Mesenchymal stem cell (in vitro differentiated cells and primary cell): ENCODE data around the gene TMEM127.

Source experiments
- DNase-seq: peaks from one replicate; pipeline ENCODE4 v3.0.0-alpha.2; 2013
- H2AFZ ChIP-seq: one replicate; pipeline ENCODE4 v1.6.1; 2013; ENCODE audit warnings: low read depth, mild to moderate bottlenecking, control low read depth, inconsistent platforms, low read length, moderate library complexity
- H2AK5ac ChIP-seq: 2 replicates; pipeline ENCODE4 v1.6.1; 2013; ENCODE audit warnings: low read length, moderate library complexity, mild to moderate bottlenecking, inconsistent platforms; ENCODE audit not compliant: severe bottlenecking
- H2BK120ac ChIP-seq: one replicate; pipeline ENCODE4 v1.6.1; 2013; ENCODE audit warnings: low read depth, mild to moderate bottlenecking, inconsistent platforms, low read length, moderate library complexity
- H2BK12ac ChIP-seq, 2 experiments: one replicate each; pipeline ENCODE4 v1.6.1; 2013; ENCODE audit warnings: inconsistent platforms in 2 of 2, low read length in 2 of 2, mild to moderate bottlenecking in 2 of 2, moderate library complexity in 2 of 2, control low read depth in 1 of 2
- H2BK15ac ChIP-seq: one replicate; pipeline ENCODE4 v1.6.1; 2013; ENCODE audit warnings: mild to moderate bottlenecking, low read depth, inconsistent platforms; ENCODE audit not compliant: poor library complexity, severe bottlenecking
- H2BK5ac ChIP-seq: 2 replicates; pipeline ENCODE4 v1.6.1; 2013; ENCODE audit warnings: low read depth, mild to moderate bottlenecking, low read length, control low read depth, inconsistent platforms; ENCODE audit not compliant: poor library complexity, severe bottlenecking
- H3K14ac ChIP-seq, 2 experiments: one replicate each; pipeline ENCODE4 v1.6.1; 2013; ENCODE audit warnings: inconsistent platforms in 2 of 2, low read length in 2 of 2, control low read depth in 1 of 2, mild to moderate bottlenecking in 1 of 2, moderate library complexity in 1 of 2
- H3K18ac ChIP-seq, 2 experiments: one replicate each; pipeline ENCODE4 v1.6.1; 2013; ENCODE audit warnings: inconsistent platforms in 2 of 2, low read length in 2 of 2, control low read depth in 1 of 2, low read depth in 1 of 2, mild to moderate bottlenecking in 1 of 2
- H3K23ac ChIP-seq, 2 experiments: one replicate each; pipeline ENCODE4 v1.6.1; 2013; ENCODE audit warnings: inconsistent platforms in 2 of 2, low read length in 2 of 2, mild to moderate bottlenecking in 2 of 2, moderate library complexity in 2 of 2, control low read depth in 1 of 2
- H3K27ac ChIP-seq: 2 replicates; pipeline ENCODE4 v1.5.1; 2013; ENCODE audit warnings: mild to moderate bottlenecking, moderate library complexity, low read length, control low read depth, inconsistent platforms; ENCODE audit not compliant: poor library complexity, severe bottlenecking
- H3K27me3 ChIP-seq, 2 experiments: 2 replicates each; pipeline versions ENCODE4 v1.6.1 to v1.7.0; 2013; ENCODE audit warnings: low read length in 2 of 2, mild to moderate bottlenecking in 2 of 2, moderate library complexity in 2 of 2, control low read depth in 1 of 2, inconsistent platforms in 1 of 2; ENCODE audit not compliant: control insufficient read depth in 1 of 2, insufficient read depth in 1 of 2
- H3K36me3 ChIP-seq, 2 experiments: 2 replicates each; pipeline versions ENCODE4 v1.6.1 to v1.7.0; 2013; ENCODE audit warnings: low read length in 2 of 2, control low read depth in 1 of 2, inconsistent platforms in 1 of 2, low read depth in 1 of 2, mild to moderate bottlenecking in 1 of 2; ENCODE audit not compliant: insufficient read depth in 2 of 2, control insufficient read depth in 1 of 2
- H3K4ac ChIP-seq, 2 experiments: one replicate each; pipeline ENCODE4 v1.6.1; 2013; ENCODE audit warnings: inconsistent platforms in 2 of 2, low read length in 2 of 2, mild to moderate bottlenecking in 2 of 2, moderate library complexity in 2 of 2, control low read depth in 1 of 2, low read depth in 1 of 2
- H3K4me1 ChIP-seq: 2 replicates; pipeline ENCODE4 v1.6.1; 2013; ENCODE audit warnings: low read depth, low read length, control low read depth; ENCODE audit not compliant: control insufficient read depth, insufficient read depth
- H3K4me2 ChIP-seq: 2 replicates; pipeline ENCODE4 v1.6.1; 2013; ENCODE audit warnings: low read length, mild to moderate bottlenecking, inconsistent platforms; ENCODE audit not compliant: poor library complexity, severe bottlenecking
- H3K4me3 ChIP-seq, 2 experiments: 2 replicates each; pipeline versions ENCODE4 v1.5.1 to v1.7.0; 2013; ENCODE audit warnings: low read length in 2 of 2, mild to moderate bottlenecking in 2 of 2, control low read depth in 1 of 2, low read depth in 1 of 2; ENCODE audit not compliant: insufficient read depth in 1 of 2
- H3K79me1 ChIP-seq: replicated peaks from 2 replicates; pipeline ENCODE4 v1.6.1; 2013; ENCODE audit warnings: mild to moderate bottlenecking, control low read depth, low read length, inconsistent platforms; ENCODE audit not compliant: poor library complexity, severe bottlenecking
- H3K9ac ChIP-seq: 2 replicates; pipeline ENCODE4 v1.7.0; 2013; ENCODE audit warnings: mild to moderate bottlenecking, low read length, moderate library complexity
- H3K9me3 ChIP-seq: 2 replicates; pipeline ENCODE4 v1.7.0; 2013; ENCODE audit warnings: mild to moderate bottlenecking, low read length; ENCODE audit not compliant: control insufficient read depth
- H4K8ac ChIP-seq: one replicate; pipeline ENCODE4 v1.6.1; 2013; ENCODE audit warnings: inconsistent platforms, mild to moderate bottlenecking, low read length, moderate library complexity
- H4K91ac ChIP-seq: one replicate; pipeline ENCODE4 v1.6.1; 2013; ENCODE audit warnings: mild to moderate bottlenecking, low read length, inconsistent platforms
- WGBS: methylation state at CpG from one replicate; pipeline ENCODE4 v1.1.7; 2013; ENCODE audit warnings: mixed read lengths; 5-methylcytosine and 5-hydroxymethylcytosine counted together

The TMEM127 gene

GRCh38 chr2:96240341-96241038, 25.3 kb downstream of the TMEM127 start:
- 98% methylated on average over 8 of the region's 9 CpGs for WGBS
- Histone ChIP-seq H3K27me3 (no peaks in the 10 kb centered on the region), H3K4ac (no peak overlapping the region), H3K79me1 (peaks cover 2% of the 10 kb centered on the region), H3K9ac (no peak overlapping the region), H3K4me2 (no peak overlapping the region), H2AK5ac (no peak overlapping the region), H3K36me3 (peaks cover 10 to 17% of the 10 kb centered on the region in 2 experiments), H3K4me1 (no peaks in the 10 kb centered on the region), H2BK15ac (no peak overlapping the region), H2BK5ac (no peak overlapping the region), H3K27ac (no peak overlapping the region), H3K18ac (no peak overlapping the region), H3K4me3 (no peak overlapping the region), H2AFZ (no peak overlapping the region), H4K91ac (peak overlapping the region; percentile 21), H3K23ac (peak overlapping the region in 1 of 2 experiments; percentile 70), H2BK12ac (no peak overlapping the region), H4K8ac (peak overlapping the region; percentile 38), H2BK120ac (no peak overlapping the region), H3K9me3 (no peaks in the 10 kb centered on the region), H3K14ac (no peak overlapping the region)
- DNase-seq, result no peak

- peaks cover 2% of the 10 kb centered on the region for H3K79me1 ChIP-seq
- no peak for DNase-seq
- no peak overlapping the region for H3K4ac ChIP-seq
- no peaks in the 10 kb centered on the region for H3K27me3 ChIP-seq
- H2BK15ac ChIP-seq, result no peak overlapping the region
- no peaks in the 10 kb centered on the region for H3K9me3 ChIP-seq
- no peak overlapping the region for H4K8ac ChIP-seq
- H2AFZ ChIP-seq, result no peak overlapping the region
- no peak overlapping the region for H2BK120ac ChIP-seq
- H2BK12ac ChIP-seq, result no peak overlapping the region
- no peak overlapping the region for H4K91ac ChIP-seq
- no peak overlapping the region for H3K23ac ChIP-seq
- H3K18ac ChIP-seq, result no peak overlapping the region
- H3K27ac ChIP-seq, result no peak overlapping the region
- 92% methylated on average over 9 of the region's 9 CpGs for WGBS
- no peak overlapping the region for H2AK5ac ChIP-seq
- H3K14ac ChIP-seq, result no peak overlapping the region
- no peaks in the 10 kb centered on the region for H3K4me1 ChIP-seq
- no peak overlapping the region for H3K9ac ChIP-seq
- H3K36me3 ChIP-seq, result peaks cover 10 to 17% of the 10 kb centered on the region in 2 experiments
- no peak overlapping the region for H3K4me2 ChIP-seq
- no peak overlapping the region for H3K4me3 ChIP-seq
- H2BK5ac ChIP-seq, result no peak overlapping the region
Observed at GRCh38 chr2:96239745-96240264, 26.0 kb downstream of the TMEM127 start.

- H3K4me2 ChIP-seq, result no peak overlapping the region
- no peak overlapping the region for H2BK12ac ChIP-seq
- no peak overlapping the region for H3K14ac ChIP-seq
- 92% methylated on average over 3 of the region's 3 CpGs for WGBS
- no peak for DNase-seq
- no peak overlapping the region for H3K23ac ChIP-seq
- no peak overlapping the region for H3K18ac ChIP-seq
- no peak overlapping the region for H2BK15ac ChIP-seq
- H3K79me1 ChIP-seq, result peaks cover 5% of the 10 kb centered on the region
- H2BK5ac ChIP-seq, result no peak overlapping the region
- H2BK120ac ChIP-seq, result no peak overlapping the region
- no peaks in the 10 kb centered on the region for H3K27me3 ChIP-seq
- no peaks in the 10 kb centered on the region for H3K9me3 ChIP-seq
- H3K36me3 ChIP-seq, result peaks cover 10 to 17% of the 10 kb centered on the region in 2 experiments
- H4K8ac ChIP-seq, result no peak overlapping the region
- no peak overlapping the region for H3K9ac ChIP-seq
- H3K4me1 ChIP-seq, result no peaks in the 10 kb centered on the region
- no peak overlapping the region for H2AFZ ChIP-seq
- no peak overlapping the region for H2AK5ac ChIP-seq
- H3K4ac ChIP-seq, result no peak overlapping the region
- H4K91ac ChIP-seq, result no peak overlapping the region
- H3K4me3 ChIP-seq, result no peak overlapping the region
- no peak overlapping the region for H3K27ac ChIP-seq
Observed at GRCh38 chr2:96239091-96239490, 26.7 kb downstream of the TMEM127 start.

- Histone ChIP-seq H3K4me1 (peaks cover 2% of the 10 kb centered on the region), H2BK120ac (no peak overlapping the region), H4K91ac (no peak overlapping the region), H3K4me2 (no peak overlapping the region), H2BK15ac (no peak overlapping the region), H3K18ac (no peak overlapping the region), H2BK5ac (no peak overlapping the region), H3K4ac (no peak overlapping the region), H3K9me3 (no peaks in the 10 kb centered on the region), H3K36me3 (peaks cover 10 to 17% of the 10 kb centered on the region in 2 experiments), H3K79me1 (peaks cover 9% of the 10 kb centered on the region), H3K9ac (no peak overlapping the region), H2BK12ac (no peak overlapping the region), H2AK5ac (no peak overlapping the region), H3K27ac (no peak overlapping the region), H3K27me3 (no peaks in the 10 kb centered on the region), H3K14ac (no peak overlapping the region), H3K23ac (no peak overlapping the region), H4K8ac (no peak overlapping the region), H3K4me3 (no peak overlapping the region), H2AFZ (no peak overlapping the region)
- DNase-seq, result no peak
- WGBS, result 100% methylated on average over 2 of the region's 3 CpGs
Observed at GRCh38 chr2:96238266-96238665, 27.5 kb downstream of the TMEM127 start.
